Immature natural killer cell (primary cell): ENCODE measurements around the gene KIF26B. TPM values are rescaled to one million over a fixed set of nuclear protein-coding genes. Genes with fewer than 3 reads are reported as not detected.

Experiments used
- DNase-seq, 3 donors: peaks; one replicate each; pipeline ENCODE4 v3.0.0; 2022; ENCODE audit warnings: mixed read lengths in 1 of 3
- H3K27ac Mint-ChIP-seq, 6 donors: one replicate each; pipeline ENCODE4 v1.8.0; 2020; ENCODE audit warnings: mixed read lengths in 6 of 6, mild to moderate bottlenecking in 5 of 6, inconsistent platforms in 4 of 6, moderate library complexity in 3 of 6
- H3K27me3 Mint-ChIP-seq, 3 donors: one replicate each; pipeline ENCODE4 v1.8.0; 2020 to 2021; ENCODE audit warnings: low read depth in 3 of 3, mild to moderate bottlenecking in 3 of 3, mixed read lengths in 3 of 3, moderate library complexity in 3 of 3, inconsistent platforms in 1 of 3
- H3K36me3 Mint-ChIP-seq, 3 donors: one replicate each; pipeline ENCODE4 v1.8.0; 2020; ENCODE audit warnings: mixed read lengths in 3 of 3, inconsistent platforms in 2 of 3, mild to moderate bottlenecking in 2 of 3
- H3K4me1 Mint-ChIP-seq, 2 donors: one replicate each; pipeline ENCODE4 v1.8.0; 2020; ENCODE audit warnings: inconsistent platforms in 2 of 2, mild to moderate bottlenecking in 2 of 2, mixed read lengths in 2 of 2, moderate library complexity in 1 of 2
- H3K4me3 Mint-ChIP-seq, 5 donors: one replicate each; pipeline ENCODE4 v1.8.0; 2020; ENCODE audit warnings: mild to moderate bottlenecking in 5 of 5, mixed read lengths in 5 of 5, inconsistent platforms in 3 of 5, moderate library complexity in 3 of 5
- H3K9me3 Mint-ChIP-seq, 6 donors: one replicate each; pipeline ENCODE4 v1.8.0; 2020; ENCODE audit warnings: mild to moderate bottlenecking in 6 of 6, mixed read lengths in 6 of 6, inconsistent platforms in 4 of 6, moderate library complexity in 3 of 6
- polyA plus RNA-seq, 3 donors: library from polyadenylated mRNA; unstranded; fragments of 300-500 nt; fragmentation: Illumina TruSeq; gene quantifications; one replicate each; pipeline ENCODE4 v1.2.3, GENCODE V29; 2021

KIF26B gene
- polyA plus RNA-seq, 3 donors from 2014 or later: 0.07 to 0.39 TPM; not detected in 1

DNA sequence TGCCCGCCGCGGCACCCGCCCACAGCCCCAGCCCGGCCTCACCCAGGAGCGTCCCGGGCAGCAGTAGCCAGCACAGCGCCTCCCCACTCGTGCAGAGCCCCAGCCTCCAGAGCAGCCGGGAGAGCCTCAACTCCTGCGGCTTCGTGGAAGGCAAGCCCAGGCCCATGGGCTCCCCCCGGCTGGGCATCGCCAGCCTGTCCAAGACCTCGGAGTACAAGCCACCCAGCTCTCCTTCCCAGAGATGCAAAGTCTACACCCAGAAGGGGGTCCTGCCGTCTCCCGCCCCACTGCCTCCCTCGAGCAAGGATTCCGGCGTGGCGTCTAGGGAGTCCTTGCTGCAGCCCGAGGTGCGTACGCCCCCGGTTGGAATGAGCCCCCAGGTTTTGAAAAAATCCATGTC lies 531.2 kb downstream of the KIF26B start:
- H3K27ac Mint-ChIP-seq: no peak overlapping the region
- H3K4me3 Mint-ChIP-seq: no peak overlapping the region
- H3K4me1 Mint-ChIP-seq: peaks cover 4 to 5% of the 10 kb centered on the region in 2 donors
- H3K9me3 Mint-ChIP-seq: no peaks in the 10 kb centered on the region
- H3K36me3 Mint-ChIP-seq: peaks cover 0 to 4% (median 0%) of the 10 kb centered on the region in 3 donors
- DNase-seq: no peak
- H3K27me3 Mint-ChIP-seq: peaks cover 1 to 6% (median 3%) of the 10 kb centered on the region in 3 donors

DNA sequence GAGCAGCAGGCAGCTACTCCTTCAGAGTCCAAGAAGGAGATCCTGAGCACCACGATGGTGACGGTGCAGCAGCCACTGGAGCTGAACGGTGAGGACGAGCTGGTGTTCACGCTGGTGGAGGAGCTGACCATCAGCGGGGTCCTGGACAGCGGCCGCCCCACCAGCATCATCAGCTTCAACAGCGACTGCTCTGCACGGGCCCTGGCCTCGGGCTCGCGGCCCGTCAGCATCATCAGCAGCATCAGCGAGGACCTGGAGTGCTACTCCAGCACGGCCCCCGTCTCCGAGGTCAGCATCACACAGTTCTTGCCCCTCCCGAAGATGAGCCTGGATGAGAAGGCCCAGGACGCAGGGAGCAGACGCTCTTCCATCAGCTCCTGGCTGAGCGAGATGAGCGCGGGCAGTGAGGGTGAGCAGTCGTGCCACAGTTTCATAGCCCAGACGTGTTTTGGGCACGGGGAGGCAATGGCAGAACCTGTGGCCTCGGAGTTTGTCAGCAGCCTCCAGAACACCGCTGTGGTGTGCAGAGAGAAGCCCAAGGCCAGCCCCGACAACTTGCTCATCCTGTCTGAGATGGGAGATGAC lies 531.8 kb downstream of the KIF26B start:
- H3K9me3 Mint-ChIP-seq: no peaks in the 10 kb centered on the region
- H3K27ac Mint-ChIP-seq: no peak overlapping the region
- H3K4me3 Mint-ChIP-seq: no peak overlapping the region
- no peak for DNase-seq
- H3K4me1 Mint-ChIP-seq: peaks cover 5 to 9% of the 10 kb centered on the region in 2 donors
- H3K36me3 Mint-ChIP-seq: peaks cover 0 to 4% (median 0%) of the 10 kb centered on the region in 3 donors
- H3K27me3 Mint-ChIP-seq: peaks cover 1 to 7% (median 3%) of the 10 kb centered on the region in 3 donors

DNA sequence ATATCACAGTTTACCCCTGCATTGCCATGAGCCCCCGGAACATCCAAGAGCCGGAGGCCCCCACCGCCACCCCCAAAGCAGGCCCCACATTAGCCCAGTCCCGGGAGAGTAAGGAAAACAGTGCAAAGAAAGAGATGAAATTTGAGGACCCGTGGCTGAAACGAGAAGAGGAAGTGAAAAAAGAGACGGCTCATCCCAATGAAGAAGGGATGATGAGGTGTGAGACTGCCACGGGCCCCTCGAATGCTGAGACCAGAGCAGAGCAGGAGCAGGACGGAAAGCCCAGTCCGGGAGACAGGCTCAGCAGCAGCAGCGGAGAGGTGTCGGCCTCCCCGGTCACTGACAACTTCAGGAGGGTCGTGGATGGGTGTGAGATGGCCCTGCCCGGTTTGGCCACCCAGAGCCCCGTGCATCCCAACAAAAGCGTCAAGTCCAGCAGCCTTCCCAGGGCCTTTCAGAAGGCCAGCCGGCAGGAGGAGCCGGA lies 532.4 kb downstream of the KIF26B start:
- Mint-ChIP-seq H3K4me1 (peaks cover 5 to 9% of the 10 kb centered on the region in 2 donors), H3K36me3 (peaks cover 0 to 4% (median 0%) of the 10 kb centered on the region in 3 donors)

DNA sequence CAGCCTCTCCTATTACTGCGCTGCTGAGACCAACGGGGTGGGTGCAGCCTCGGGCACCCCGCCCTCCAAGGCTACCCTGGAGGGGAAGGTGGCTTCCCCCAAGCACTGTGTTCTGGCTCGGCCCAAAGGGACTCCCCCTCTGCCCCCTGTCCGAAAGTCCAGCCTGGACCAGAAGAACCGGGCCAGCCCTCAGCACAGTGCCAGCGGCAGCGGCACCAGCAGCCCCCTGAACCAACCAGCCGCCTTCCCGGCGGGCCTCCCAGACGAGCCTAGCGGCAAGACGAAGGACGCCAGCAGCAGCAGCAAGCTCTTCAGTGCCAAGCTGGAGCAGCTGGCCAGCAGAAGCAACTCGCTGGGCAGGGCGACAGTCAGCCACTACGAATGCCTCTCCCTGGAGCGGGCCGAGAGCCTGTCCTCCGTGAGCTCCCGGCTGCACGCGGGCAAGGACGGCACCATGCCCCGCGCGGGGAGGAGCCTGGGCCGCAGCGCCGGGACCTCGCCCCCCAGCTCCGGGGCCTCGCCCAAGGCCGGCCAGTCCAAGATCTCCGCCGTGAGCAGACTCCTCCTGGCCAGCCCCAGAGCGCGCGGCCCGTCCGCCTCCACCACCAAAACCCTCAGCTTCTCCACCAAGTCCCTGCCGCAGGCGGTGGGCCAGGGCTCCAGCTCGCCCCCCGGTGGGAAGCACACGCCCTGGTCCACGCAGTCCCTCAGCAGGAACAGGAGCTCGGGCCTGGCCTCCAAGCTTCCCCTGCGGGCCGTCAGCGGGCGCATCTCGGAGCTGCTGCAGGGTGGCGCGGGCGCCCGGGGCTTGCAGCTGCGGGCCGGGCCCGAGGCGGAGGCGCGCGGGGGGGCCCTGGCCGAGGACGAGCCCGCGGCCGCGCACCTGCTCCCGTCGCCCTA lies 533.1 kb downstream of the KIF26B start:
- H3K4me1 Mint-ChIP-seq: peaks cover 5 to 9% of the 10 kb centered on the region in 2 donors
- peak in 1 of 3 donors; percentile 3 for DNase-seq
- H3K4me3 Mint-ChIP-seq: no peak overlapping the region
- peaks cover 0 to 4% (median 0%) of the 10 kb centered on the region in 3 donors for H3K36me3 Mint-ChIP-seq
- H3K27me3 Mint-ChIP-seq: peaks cover 1 to 9% (median 3%) of the 10 kb centered on the region in 3 donors
- H3K9me3 Mint-ChIP-seq: no peaks in the 10 kb centered on the region
- no peak overlapping the region for H3K27ac Mint-ChIP-seq

More for the DNA sequence above, 532.4 kb downstream of the KIF26B start:
- H3K27me3 Mint-ChIP-seq: peaks cover 1 to 9% (median 3%) of the 10 kb centered on the region in 3 donors
- H3K27ac Mint-ChIP-seq: no peak overlapping the region
- peak overlapping the region in 1 of 5 donors; percentile 18 for H3K4me3 Mint-ChIP-seq
- no peaks in the 10 kb centered on the region for H3K9me3 Mint-ChIP-seq
- DNase-seq: no peak

DNA sequence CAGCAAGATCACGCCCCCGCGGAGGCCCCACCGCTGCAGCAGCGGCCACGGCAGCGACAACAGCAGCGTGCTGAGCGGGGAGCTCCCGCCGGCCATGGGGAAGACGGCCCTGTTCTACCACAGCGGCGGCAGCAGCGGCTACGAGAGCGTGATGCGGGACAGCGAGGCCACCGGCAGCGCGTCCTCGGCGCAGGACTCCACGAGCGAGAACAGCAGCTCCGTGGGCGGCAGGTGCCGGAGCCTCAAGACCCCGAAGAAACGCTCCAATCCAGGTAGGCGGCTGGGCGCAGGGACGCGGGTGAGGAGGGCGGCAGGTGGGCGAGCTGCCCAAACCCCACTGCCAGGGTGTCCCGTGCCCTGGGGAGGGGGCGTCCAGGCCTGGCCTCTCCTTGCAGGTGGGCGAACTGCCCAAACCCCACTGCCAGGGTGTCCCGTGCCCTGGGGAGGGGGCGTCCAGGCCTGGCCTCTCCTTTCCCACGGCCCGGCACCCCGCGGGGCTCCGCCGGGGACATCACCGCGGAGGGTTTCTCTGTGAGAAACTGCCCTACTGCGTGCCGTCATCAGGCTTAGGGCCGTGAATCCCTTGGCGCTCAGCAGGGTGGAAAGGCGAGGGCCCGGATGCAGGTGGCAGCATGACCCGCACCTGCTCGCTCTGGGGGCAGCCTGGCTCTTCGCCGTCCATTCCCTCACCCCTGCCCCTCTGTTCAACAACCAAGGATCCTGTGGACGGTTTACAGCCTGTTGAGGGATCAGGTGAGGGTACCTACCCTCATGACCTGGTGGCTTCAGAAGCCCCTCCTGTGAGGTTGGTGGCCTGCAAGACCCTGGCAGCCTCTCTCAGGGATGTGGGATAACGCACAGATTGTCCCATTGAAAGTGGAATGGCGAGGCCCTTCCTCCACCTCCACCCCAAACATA lies 534.0 kb downstream of the KIF26B start:
- Mint-ChIP-seq H3K9me3 (no peaks in the 10 kb centered on the region), H3K36me3 (peaks cover 0 to 4% (median 0%) of the 10 kb centered on the region in 3 donors), H3K4me3 (peak overlapping the region in 1 of 5 donors; percentile 5), H3K27me3 (peaks cover 1 to 9% (median 3%) of the 10 kb centered on the region in 3 donors), H3K4me1 (peaks cover 5 to 9% of the 10 kb centered on the region in 2 donors), H3K27ac (no peak overlapping the region)
- DNase-seq: no peak

DNA sequence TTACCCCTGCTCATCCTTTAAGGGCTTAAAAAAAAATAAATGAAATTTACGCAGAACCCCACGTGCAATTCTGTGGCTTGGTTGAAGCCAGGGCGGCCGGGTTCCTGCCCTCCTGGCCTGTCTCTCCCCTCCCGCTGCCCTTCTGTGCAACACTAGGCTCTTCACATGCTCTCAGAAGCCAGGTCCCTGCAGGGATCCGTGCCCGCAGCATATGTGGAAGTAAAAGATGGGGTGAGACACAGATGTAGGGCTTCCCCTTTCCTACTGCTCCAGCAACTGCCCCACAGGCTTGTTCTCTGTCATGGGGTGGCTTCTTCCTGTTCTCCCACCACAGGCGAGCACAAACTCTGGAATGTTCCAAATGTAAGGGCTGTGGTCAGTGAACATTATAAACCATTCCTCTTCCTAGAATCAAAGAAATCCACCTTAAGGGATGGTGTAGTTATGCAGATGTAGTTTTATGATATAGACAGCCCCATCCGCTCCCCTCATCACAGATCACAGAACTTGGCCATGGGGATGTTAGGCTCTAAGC lies 535.4 kb downstream of the KIF26B start:
- DNase-seq: no peak
- Mint-ChIP-seq H3K36me3 (peaks cover 0 to 4% (median 0%) of the 10 kb centered on the region in 3 donors), H3K9me3 (no peaks in the 10 kb centered on the region), H3K27me3 (peaks cover 1 to 9% (median 3%) of the 10 kb centered on the region in 3 donors), H3K4me3 (no peak overlapping the region), H3K4me1 (peaks cover 5 to 9% of the 10 kb centered on the region in 2 donors), H3K27ac (no peak overlapping the region)

DNA sequence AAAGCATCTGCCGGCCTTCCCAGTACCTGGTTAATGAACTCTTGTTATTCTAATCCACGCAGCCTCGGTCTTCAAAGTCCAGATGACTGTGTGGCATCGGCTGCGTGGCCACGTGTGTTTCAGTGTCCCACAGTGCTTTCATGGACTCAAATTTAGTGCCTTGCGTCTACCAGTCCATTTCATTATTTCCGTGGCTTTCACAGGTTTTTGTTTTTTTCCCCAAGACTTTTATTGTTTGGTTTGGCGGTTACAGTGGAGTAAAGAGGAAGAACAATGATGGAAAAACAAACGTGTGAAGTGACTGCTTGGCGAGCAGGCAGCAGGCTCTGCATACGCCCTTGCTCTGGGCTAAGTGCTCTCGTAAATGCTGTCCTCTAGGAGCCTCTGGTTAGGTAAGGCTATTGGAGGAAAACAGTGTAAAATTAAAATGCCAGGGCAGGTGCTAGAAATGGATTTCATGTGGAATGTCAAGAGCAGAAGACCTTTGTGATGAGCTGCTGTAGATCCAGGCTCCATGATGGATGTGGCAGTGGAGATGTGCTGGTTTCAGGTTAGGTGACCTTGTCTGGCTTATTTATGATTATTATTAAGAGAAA lies 536.3 kb downstream of the KIF26B start:
- Mint-ChIP-seq H3K9me3 (no peaks in the 10 kb centered on the region), H3K27ac (no peak overlapping the region), H3K27me3 (peaks cover 1 to 9% (median 3%) of the 10 kb centered on the region in 3 donors), H3K4me1 (peaks cover 5 to 9% of the 10 kb centered on the region in 2 donors), H3K36me3 (peaks cover 0 to 4% (median 0%) of the 10 kb centered on the region in 3 donors), H3K4me3 (no peak overlapping the region)
- no peak for DNase-seq

DNA sequence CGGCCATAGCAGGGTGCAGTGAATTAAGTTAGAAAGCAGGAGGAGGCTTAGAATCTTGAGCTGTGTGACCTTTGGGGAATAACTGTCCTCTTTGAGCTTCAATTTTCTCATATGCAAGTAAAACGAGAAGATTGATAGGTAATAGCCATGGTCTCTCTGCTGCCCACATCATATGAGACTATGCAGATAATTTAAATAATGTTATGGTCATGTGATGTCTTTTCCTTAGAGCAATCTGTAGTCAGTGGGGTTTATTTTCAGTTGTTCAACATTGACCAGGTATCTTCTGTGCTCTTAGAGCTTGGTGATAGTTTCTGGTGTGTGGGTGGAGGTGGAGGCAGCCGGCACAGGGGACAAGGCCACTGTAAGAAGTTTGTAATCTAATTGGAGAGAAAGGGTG lies 537.1 kb downstream of the KIF26B start:
- H3K4me3 Mint-ChIP-seq: no peak overlapping the region
- H3K27me3 Mint-ChIP-seq: peaks cover 1 to 9% (median 2%) of the 10 kb centered on the region in 3 donors
- H3K4me1 Mint-ChIP-seq: peaks cover 5 to 9% of the 10 kb centered on the region in 2 donors
- no peak overlapping the region for H3K27ac Mint-ChIP-seq
- H3K9me3 Mint-ChIP-seq: no peaks in the 10 kb centered on the region
- DNase-seq: no peak
- H3K36me3 Mint-ChIP-seq: peaks cover 0 to 4% (median 0%) of the 10 kb centered on the region in 3 donors

DNA sequence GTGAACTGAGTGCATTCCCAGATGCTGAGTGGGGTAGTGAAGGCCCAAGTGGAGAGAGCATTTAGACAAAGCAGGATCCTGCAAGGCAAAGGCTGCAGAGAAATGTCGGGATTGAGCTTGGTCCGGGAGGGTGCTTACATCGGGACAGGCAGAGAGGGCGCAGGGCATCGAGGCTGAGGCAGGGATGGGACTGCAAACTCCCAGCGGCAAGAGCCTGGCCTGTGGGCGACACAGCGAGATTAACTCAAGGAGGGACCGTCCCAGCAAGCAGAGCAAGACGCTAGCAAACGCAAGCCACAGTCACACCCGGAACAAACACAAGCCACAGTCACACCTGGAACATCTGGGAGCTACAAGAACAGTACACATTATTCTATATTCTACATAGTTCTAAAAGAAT lies 537.5 kb downstream of the KIF26B start:
- no peak for DNase-seq
- H3K4me1 Mint-ChIP-seq: peaks cover 5 to 9% of the 10 kb centered on the region in 2 donors
- no peak overlapping the region for H3K4me3 Mint-ChIP-seq
- H3K27me3 Mint-ChIP-seq: peaks cover 0 to 9% (median 0%) of the 10 kb centered on the region in 3 donors
- H3K27ac Mint-ChIP-seq: no peak overlapping the region
- H3K9me3 Mint-ChIP-seq: no peaks in the 10 kb centered on the region
- H3K36me3 Mint-ChIP-seq: peaks cover 0 to 4% (median 0%) of the 10 kb centered on the region in 3 donors

DNA sequence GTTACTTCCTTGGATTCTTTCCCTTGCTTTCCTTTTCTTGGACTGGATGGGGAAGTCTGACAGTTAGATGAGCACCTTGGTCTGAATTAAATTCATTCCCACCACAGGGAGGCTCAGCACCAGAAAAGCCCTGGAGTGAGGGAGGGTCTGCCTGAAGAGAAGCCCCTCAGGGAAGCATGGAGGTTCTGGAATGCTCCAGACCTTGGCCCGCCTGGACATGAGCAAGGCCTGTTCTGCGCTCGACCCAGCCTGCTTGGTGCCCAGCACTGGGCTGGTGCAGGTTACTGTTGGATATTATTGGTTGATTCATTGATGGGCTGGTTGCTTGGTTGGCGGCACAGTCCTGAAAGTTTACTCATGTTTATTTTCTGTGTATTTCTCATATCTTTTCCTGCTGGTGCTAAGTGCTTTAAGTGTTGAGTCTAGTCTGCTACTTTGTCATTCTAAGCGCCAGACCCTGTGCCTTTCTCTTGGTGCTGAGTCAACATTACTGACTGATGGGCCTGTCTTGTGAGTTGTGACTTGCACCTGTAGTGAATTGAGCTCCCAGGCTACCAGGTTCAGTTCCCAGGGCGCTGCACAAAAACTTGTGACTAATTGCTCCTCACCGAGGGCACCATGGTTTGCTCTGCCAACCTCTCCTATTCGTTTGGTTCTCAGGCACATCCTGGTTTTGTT lies 538.5 kb downstream of the KIF26B start:
- no peak for DNase-seq
- peaks cover 0 to 4% (median 0%) of the 10 kb centered on the region in 3 donors for H3K36me3 Mint-ChIP-seq
- H3K9me3 Mint-ChIP-seq: no peaks in the 10 kb centered on the region
- no peak overlapping the region for H3K4me3 Mint-ChIP-seq
- H3K27ac Mint-ChIP-seq: no peak overlapping the region
- peaks cover 5 to 9% of the 10 kb centered on the region in 2 donors for H3K4me1 Mint-ChIP-seq
- H3K27me3 Mint-ChIP-seq: peaks cover 0 to 9% (median 0%) of the 10 kb centered on the region in 3 donors

DNA sequence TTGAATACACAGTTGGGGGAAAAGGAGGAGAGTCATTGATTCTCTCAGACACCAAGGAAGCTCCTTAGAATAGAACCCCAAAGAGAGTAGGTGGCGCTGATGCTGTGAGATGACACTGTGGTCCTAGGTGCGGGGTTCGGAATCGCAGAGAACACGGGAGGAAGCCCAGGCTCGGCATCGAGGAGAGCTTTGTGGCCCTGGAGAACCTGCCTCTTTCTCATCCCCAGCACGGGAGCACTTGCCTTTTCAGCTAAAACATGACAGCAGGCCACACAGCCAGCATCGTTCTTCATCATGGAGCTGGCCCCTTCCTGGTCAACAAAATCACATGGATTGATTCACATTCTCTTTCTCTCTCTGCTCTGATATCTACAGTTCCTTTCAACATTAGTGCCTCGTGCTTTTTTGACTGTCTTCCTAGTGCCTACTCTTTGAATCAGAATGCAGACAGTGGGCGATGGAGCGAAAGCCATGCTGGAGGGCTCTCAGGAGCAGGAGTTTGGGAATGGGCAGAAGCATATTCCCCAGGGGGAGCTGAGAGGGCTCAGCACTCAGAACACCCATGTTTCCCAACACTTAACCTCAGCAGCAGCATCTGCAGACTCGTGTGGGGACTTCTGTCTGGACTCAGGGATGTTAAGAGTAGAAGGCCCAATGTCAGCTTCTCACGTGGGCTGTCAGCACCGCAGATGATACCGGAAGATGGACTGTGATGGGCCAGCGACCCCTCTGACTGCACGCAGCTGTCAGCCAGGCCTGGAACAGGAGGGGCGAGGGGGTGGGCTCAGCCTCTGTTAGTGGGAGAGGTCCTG lies 539.4 kb downstream of the KIF26B start:
- Mint-ChIP-seq H3K27me3 (peaks cover 0 to 9% (median 0%) of the 10 kb centered on the region in 3 donors), H3K36me3 (peaks cover 0 to 4% (median 0%) of the 10 kb centered on the region in 3 donors), H3K9me3 (no peaks in the 10 kb centered on the region), H3K4me3 (no peak overlapping the region), H3K27ac (no peak overlapping the region), H3K4me1 (peaks cover 5 to 9% of the 10 kb centered on the region in 2 donors)
- DNase-seq: no peak
